Calu3 (cell line): Measurements from ENCODE around the gene SEMA5A. TPM values are rescaled to one million over a fixed set of nuclear protein-coding genes. Genes with fewer than 3 reads are reported as not detected.

ENCODE experiments used
- BruUV-seq: library from RNA; stranded (reverse); fragments of 400-500 nt; replicated peaks from 2 replicates; lab custom pipeline; 2021; lab: Mats Ljungman, UMichigan
- CTCF ChIA-PET: fragments of 300-600 bp; sonication (Branson Sonifier 250); formaldehyde crosslinking; loops from one replicate; lab custom pipeline; 2022; ENCODE audit warnings: antibody characterized with exemption; lab: Charles Lee
- DNase-seq: peaks from one replicate; pipeline ENCODE4 v3.0.0; 2022
- H3K27ac Mint-ChIP-seq: one replicate; pipeline ENCODE4 v1.8.0; 2022; ENCODE audit warnings: mixed read lengths; ENCODE audit not compliant: unreplicated experiment
- H3K27me3 Mint-ChIP-seq: one replicate; pipeline ENCODE4 v1.8.0; 2022; ENCODE audit warnings: mixed read lengths; ENCODE audit not compliant: unreplicated experiment
- H3K36me3 Mint-ChIP-seq: one replicate; pipeline ENCODE4 v1.8.0; 2022; ENCODE audit warnings: mild to moderate bottlenecking, moderate library complexity, mixed read lengths; ENCODE audit not compliant: insufficient read depth, unreplicated experiment
- H3K4me1 Mint-ChIP-seq: one replicate; pipeline ENCODE4 v1.8.0; 2022; ENCODE audit warnings: mild to moderate bottlenecking, low read depth, mixed read lengths; ENCODE audit not compliant: unreplicated experiment
- H3K4me3 Mint-ChIP-seq: one replicate; pipeline ENCODE4 v1.8.0; 2022; ENCODE audit warnings: mild to moderate bottlenecking, low read depth, moderate library complexity, mixed read lengths; ENCODE audit not compliant: unreplicated experiment
- H3K9me3 Mint-ChIP-seq: one replicate; pipeline ENCODE4 v1.8.0; 2022; ENCODE audit warnings: low read depth, mixed read lengths; ENCODE audit not compliant: unreplicated experiment
- intact Hi-C: fragments of 100-400 bp; cut with micrococcal nuclease; formaldehyde crosslinking; loops from one replicate; pipeline ENCODE4 v1.10.0; 2022; ENCODE audit not compliant: unreplicated experiment
- total RNA-seq: library from RNA; stranded (reverse); gene quantifications from 2 replicates; pipeline ENCODE4 v1.2.3, GENCODE V29; 2022
- TF ChIP-seq, protein P1 (sequence below): fragments of 200-600 bp; IDR thresholded peaks from one replicate; pipeline ENCODE4 v1.8.0; 2022; ENCODE audit warnings: antibody characterized with exemption; ENCODE audit not compliant: unreplicated experiment

Gene SEMA5A
- total RNA-seq, 1 experiment from 2014 or later, result 0.52 TPM

DNA sequence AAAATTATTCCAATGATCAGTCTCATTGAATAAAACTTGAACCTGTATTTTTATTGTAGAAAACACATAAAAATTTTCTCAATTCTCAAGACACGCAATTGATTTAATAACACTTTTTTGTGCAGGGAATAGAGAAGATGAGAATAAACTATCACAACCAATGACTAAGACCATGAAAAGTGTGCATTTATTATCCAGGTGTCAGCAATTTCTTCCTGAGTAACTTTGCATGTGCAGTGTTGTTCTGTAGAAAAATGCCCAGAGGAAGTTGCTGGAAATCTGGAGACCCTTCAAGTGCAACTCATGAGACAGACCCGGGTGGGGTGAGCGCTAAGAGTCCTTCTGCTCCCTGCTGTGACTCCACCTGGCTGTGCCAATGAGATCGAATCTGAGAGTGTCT lies 405.7 kb downstream of the SEMA5A start:
- H3K4me1 Mint-ChIP-seq, result no peaks in the 10 kb centered on the region
- peaks cover 6% of the 10 kb centered on the region for H3K9me3 Mint-ChIP-seq
- no TSS peak for BruUV-seq
- no peak overlapping the region for H3K27ac Mint-ChIP-seq
- TF ChIP-seq, protein P1, sequence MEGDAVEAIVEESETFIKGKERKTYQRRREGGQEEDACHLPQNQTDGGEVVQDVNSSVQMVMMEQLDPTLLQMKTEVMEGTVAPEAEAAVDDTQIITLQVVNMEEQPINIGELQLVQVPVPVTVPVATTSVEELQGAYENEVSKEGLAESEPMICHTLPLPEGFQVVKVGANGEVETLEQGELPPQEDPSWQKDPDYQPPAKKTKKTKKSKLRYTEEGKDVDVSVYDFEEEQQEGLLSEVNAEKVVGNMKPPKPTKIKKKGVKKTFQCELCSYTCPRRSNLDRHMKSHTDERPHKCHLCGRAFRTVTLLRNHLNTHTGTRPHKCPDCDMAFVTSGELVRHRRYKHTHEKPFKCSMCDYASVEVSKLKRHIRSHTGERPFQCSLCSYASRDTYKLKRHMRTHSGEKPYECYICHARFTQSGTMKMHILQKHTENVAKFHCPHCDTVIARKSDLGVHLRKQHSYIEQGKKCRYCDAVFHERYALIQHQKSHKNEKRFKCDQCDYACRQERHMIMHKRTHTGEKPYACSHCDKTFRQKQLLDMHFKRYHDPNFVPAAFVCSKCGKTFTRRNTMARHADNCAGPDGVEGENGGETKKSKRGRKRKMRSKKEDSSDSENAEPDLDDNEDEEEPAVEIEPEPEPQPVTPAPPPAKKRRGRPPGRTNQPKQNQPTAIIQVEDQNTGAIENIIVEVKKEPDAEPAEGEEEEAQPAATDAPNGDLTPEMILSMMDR, result no peak
- no peaks in the 10 kb centered on the region for H3K36me3 Mint-ChIP-seq
- H3K27me3 Mint-ChIP-seq, result no peaks in the 10 kb centered on the region
- intact Hi-C loops, result no loop called here
- no peak overlapping the region for H3K4me3 Mint-ChIP-seq
- CTCF ChIA-PET, result no interaction called here
- DNase-seq, result no peak

DNA sequence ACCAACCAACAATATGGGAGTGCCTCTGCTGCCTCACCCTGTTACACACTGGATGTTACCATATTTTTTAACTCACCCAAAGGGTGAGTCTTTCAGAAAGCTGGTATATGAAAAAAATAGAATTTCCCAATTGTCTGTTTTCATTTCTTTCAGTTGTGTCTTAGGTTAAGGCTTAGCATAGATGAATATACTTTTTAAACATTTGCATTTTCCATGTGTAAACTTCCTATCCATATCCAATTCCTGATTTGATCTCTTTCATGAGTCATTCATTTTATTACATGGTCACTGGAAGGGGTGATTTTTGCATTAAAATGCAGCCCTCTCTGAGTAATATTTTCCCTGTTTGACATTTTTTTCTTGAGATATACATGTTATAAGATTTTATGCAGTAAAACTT lies 406.5 kb downstream of the SEMA5A start:
- BruUV-seq, result no TSS peak
- Mint-ChIP-seq H3K27me3 (no peaks in the 10 kb centered on the region), H3K4me3 (no peak overlapping the region), H3K9me3 (peaks cover 6% of the 10 kb centered on the region), H3K4me1 (no peaks in the 10 kb centered on the region), H3K27ac (no peak overlapping the region), H3K36me3 (no peaks in the 10 kb centered on the region)
- CTCF ChIA-PET, result no interaction called here
- no peak for DNase-seq
- intact Hi-C loops, result no loop called here
- TF ChIP-seq, protein P1, result no peak

DNA sequence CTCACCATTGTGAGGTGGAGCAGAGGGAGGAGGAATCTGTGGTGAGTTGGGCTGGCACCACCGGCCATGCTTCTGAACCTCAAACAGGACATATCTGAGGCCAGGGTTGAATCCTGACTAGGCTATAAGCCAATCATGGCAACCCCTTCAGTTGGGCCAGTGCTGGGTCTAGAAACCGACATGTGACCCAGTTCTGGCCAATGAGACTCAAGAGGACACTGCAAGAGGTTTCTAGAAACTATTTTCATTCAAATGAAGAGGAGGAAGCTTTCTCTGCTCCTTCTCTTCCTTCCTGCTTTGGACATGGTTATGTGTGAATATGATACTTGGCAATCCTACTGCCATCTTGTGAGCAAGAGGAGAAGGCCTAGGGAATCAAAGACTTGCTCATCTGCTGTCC lies 417.7 kb downstream of the SEMA5A start:
- Mint-ChIP-seq H3K27ac (no peak overlapping the region), H3K27me3 (no peaks in the 10 kb centered on the region), H3K9me3 (peaks cover 20% of the 10 kb centered on the region), H3K4me1 (no peaks in the 10 kb centered on the region), H3K36me3 (no peaks in the 10 kb centered on the region), H3K4me3 (no peak overlapping the region)
- BruUV-seq, result no TSS peak
- intact Hi-C loops, result no loop called here
- DNase-seq, result no peak
- CTCF ChIA-PET, result no interaction called here
- TF ChIP-seq, protein P1, result no peak

DNA sequence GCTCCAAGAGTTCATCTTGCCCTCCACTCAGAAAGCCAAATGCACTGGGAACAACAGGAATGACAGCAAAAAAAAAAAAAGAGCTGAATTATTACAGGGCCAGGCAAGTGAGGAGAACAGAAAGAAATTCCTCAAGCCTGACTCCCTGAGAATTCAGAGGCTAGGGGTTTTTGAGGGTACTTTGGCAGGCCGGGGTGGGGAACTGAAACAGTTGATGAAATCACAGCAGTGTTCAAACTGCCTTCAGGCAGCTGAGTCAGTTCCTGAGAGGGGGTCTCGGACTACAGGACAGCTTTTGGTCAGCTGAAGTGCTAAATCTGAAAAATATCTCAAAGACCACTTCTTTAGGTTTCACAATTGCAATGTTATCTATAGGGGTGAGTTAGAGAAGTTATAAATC lies 419.4 kb downstream of the SEMA5A start:
- no peak for DNase-seq
- peaks cover 21% of the 10 kb centered on the region for H3K9me3 Mint-ChIP-seq
- no peak overlapping the region for H3K27ac Mint-ChIP-seq

More for the DNA sequence above, 419.4 kb downstream of the SEMA5A start:
- intact Hi-C loops, result no loop called here
- CTCF ChIA-PET, result no interaction called here
- Mint-ChIP-seq H3K4me1 (no peaks in the 10 kb centered on the region), H3K4me3 (no peak overlapping the region), H3K27me3 (no peaks in the 10 kb centered on the region), H3K36me3 (no peaks in the 10 kb centered on the region)
- TF ChIP-seq, protein P1, result no peak
- BruUV-seq, result no TSS peak
